Thoracic aorta (tissue), 2 donors: ENCODE results near the gene PSMA5. TPM values are rescaled to one million over a fixed set of nuclear protein-coding genes. Genes with fewer than 3 reads are reported as not detected.

Experiments
- ATAC-seq: fragments of 150-250 bp; one replicate; pipeline ENCODE4 v1.8.0; 2017; ENCODE audit warnings: low read depth; ENCODE audit not compliant: insufficient number of reproducible peaks, low FRiP score
- DNase-seq: peaks from one replicate; pipeline ENCODE4 v3.0.0-alpha.2; 2020; ENCODE audit warnings: low spot score
- H3K27ac ChIP-seq, 2 donors: fragments of 200-600 bp; sonication (generic); 1 replicate in 1 of 2; 2 replicates in 1 of 2; pipeline ENCODE4 v1.5.1; 2016; ENCODE audit warnings: mild to moderate bottlenecking in 2 of 2, moderate library complexity in 2 of 2
- H3K27me3 ChIP-seq: fragments of 200-600 bp; sonication (generic); replicated peaks from 2 replicates; pipeline ENCODE4 v1.6.0; 2016; ENCODE audit warnings: mild to moderate bottlenecking; ENCODE audit not compliant: insufficient read depth
- H3K36me3 ChIP-seq: fragments of 200-600 bp; sonication (generic); one replicate; pipeline ENCODE4 v1.5.1; 2016
- H3K4me1 ChIP-seq, 2 donors: fragments of 200-600 bp; sonication (generic); 1 replicate in 1 of 2; 2 replicates in 1 of 2; pipeline versions ENCODE4 v1.5.1 to v1.6.0; 2016; ENCODE audit warnings: low read depth in 2 of 2, mild to moderate bottlenecking in 1 of 2; ENCODE audit not compliant: control insufficient read depth in 1 of 2
- H3K4me3 ChIP-seq: fragments of 200-600 bp; sonication (generic); 2 replicates; pipeline ENCODE4 v1.5.1; 2016; ENCODE audit warnings: mild to moderate bottlenecking
- H3K9me3 ChIP-seq: fragments of 200-600 bp; sonication (generic); 2 replicates; pipeline ENCODE4 v1.5.1; 2016
- total RNA-seq, 2 donors: library from RNA; depleted of rRNA; stranded (reverse); fragments of >200 nt; gene quantifications; one replicate each; pipeline versions ENCODE4 v1.1.0 to v1.2.3, GENCODE V29; 2016
- TF ChIP-seq, protein P1 (sequence below): fragments of 200-600 bp; sonication (generic); IDR thresholded peaks from one replicate; pipeline ENCODE4 v1.5.1; 2019; ENCODE audit warnings: antibody characterized with exemption

The PSMA5 gene
- total RNA-seq, 2 donors from 2014 or later = 17.3 to 20.1 TPM

GRCh38 chr1:109367626-109368025 is 58.6 kb downstream of the PSMA5 start:
- TF ChIP-seq, protein P1, sequence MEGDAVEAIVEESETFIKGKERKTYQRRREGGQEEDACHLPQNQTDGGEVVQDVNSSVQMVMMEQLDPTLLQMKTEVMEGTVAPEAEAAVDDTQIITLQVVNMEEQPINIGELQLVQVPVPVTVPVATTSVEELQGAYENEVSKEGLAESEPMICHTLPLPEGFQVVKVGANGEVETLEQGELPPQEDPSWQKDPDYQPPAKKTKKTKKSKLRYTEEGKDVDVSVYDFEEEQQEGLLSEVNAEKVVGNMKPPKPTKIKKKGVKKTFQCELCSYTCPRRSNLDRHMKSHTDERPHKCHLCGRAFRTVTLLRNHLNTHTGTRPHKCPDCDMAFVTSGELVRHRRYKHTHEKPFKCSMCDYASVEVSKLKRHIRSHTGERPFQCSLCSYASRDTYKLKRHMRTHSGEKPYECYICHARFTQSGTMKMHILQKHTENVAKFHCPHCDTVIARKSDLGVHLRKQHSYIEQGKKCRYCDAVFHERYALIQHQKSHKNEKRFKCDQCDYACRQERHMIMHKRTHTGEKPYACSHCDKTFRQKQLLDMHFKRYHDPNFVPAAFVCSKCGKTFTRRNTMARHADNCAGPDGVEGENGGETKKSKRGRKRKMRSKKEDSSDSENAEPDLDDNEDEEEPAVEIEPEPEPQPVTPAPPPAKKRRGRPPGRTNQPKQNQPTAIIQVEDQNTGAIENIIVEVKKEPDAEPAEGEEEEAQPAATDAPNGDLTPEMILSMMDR = no peak
- H3K4me1 ChIP-seq = peaks cover 41 to 72% of the 10 kb centered on the region in 2 donors
- peaks cover 19% of the 10 kb centered on the region for H3K36me3 ChIP-seq
- no peaks in the 10 kb centered on the region for H3K9me3 ChIP-seq
- ATAC-seq (no peak), DNase-seq (no peak)
- H3K27me3 ChIP-seq = no peaks in the 10 kb centered on the region
- peak overlapping the region; percentile 94 to 99 for H3K27ac ChIP-seq
- no peak overlapping the region for H3K4me3 ChIP-seq

DNA sequence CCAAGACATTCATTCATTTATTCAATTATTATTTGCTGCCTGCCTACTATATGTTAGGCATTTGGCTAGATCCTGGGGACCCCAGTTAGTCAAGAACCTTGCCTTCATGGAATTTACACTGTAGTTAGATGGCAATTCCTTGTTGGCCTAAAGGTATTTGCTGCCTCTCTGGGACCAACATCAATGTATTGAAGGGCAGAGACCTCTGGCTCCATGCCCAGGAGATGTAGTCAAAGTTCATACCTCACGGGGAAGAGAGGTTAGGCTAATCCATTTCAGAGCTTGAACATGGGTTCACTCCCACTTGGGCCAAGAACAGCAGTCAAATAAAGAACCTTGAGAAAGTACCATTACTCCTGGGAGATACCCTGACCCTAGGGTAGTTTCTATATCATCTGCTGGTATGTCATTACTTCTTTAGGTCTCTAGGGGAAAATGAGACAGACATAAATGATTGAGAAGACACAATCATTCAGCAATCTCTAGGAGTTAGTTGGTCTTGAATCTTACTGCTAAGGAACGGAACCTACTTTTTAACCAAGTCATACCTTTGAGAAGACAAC is 60.5 kb downstream of the PSMA5 start:
- H3K9me3 ChIP-seq = no peaks in the 10 kb centered on the region
- no peak overlapping the region for H3K4me3 ChIP-seq
- peaks cover 42 to 72% of the 10 kb centered on the region in 2 donors for H3K4me1 ChIP-seq
- ATAC-seq = no peak
- peaks cover 19% of the 10 kb centered on the region for H3K36me3 ChIP-seq
- no peaks in the 10 kb centered on the region for H3K27me3 ChIP-seq
- no peak for DNase-seq
- TF ChIP-seq, protein P1 = no peak
- peak overlapping the region; percentile 94 to 99 for H3K27ac ChIP-seq

DNA sequence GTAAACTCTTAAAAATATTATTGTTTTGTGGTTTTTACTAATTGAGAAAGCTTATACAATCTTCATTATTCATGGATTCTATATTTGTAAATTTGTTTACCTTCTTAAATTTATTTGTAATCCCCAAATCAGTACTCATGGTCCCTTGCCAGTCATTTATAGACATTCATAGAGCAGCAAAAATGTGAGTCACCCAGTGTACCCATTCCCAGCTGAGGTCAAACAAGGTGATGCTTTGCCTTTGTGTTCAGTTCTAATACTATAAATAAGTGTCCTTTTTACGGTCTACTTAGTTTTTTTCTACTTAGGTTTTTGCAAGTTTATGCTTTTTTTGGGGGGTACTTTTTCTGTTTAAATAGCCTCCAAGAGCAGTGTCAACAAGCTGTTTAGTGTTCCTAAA is 64.6 kb downstream of the PSMA5 start:
- H3K36me3 ChIP-seq = peaks cover 11% of the 10 kb centered on the region
- TF ChIP-seq, protein P1 = no peak
- H3K27me3 ChIP-seq = no peaks in the 10 kb centered on the region
- H3K4me1 ChIP-seq = peaks cover 32 to 75% of the 10 kb centered on the region in 2 donors
- H3K27ac ChIP-seq = peak overlapping the region; percentile 32 to 73
- ATAC-seq = no peak
- no peak for DNase-seq
- H3K4me3 ChIP-seq = peak overlapping the region; percentile 24
- H3K9me3 ChIP-seq = no peaks in the 10 kb centered on the region

GRCh38 chr1:109361069-109361468 is 65.2 kb downstream of the PSMA5 start:
- peaks cover 32 to 80% of the 10 kb centered on the region in 2 donors for H3K4me1 ChIP-seq
- H3K36me3 ChIP-seq = peaks cover 5% of the 10 kb centered on the region
- H3K27me3 ChIP-seq = no peaks in the 10 kb centered on the region
- H3K27ac ChIP-seq = peak overlapping the region; percentile 32 to 73
- DNase-seq = no peak
- TF ChIP-seq, protein P1 = no peak
- no peak for ATAC-seq
- H3K4me3 ChIP-seq = no peak overlapping the region
- no peaks in the 10 kb centered on the region for H3K9me3 ChIP-seq

- Histone ChIP-seq H3K27me3 (no peaks in the 10 kb centered on the region), H3K9me3 (no peaks in the 10 kb centered on the region), H3K27ac (peak overlapping the region in 1 of 2 donors; percentile 29), H3K36me3 (peaks cover 13% of the 10 kb centered on the region), H3K4me3 (no peak overlapping the region), H3K4me1 (peaks cover 32 to 59% of the 10 kb centered on the region in 2 donors)
- TF ChIP-seq, protein P1 = no peak
- ATAC-seq (no peak), DNase-seq (no peak)
Observed at GRCh38 chr1:109357616-109358015, 68.6 kb downstream of the PSMA5 start.
